Frontal cortex (tissue), 4 donors: Measurements from ENCODE around the gene RNU2-63P. TPM values are rescaled to one million over a fixed set of nuclear protein-coding genes. Genes with fewer than 3 reads are reported as not detected.
"Not testable (repeated sequence)": the region's sequence is repeated elsewhere in the genome, so short reads cannot be mapped to it uniquely, and the experiment has no call there.

Source experiments
- DNase-seq, 2 donors: peaks; one replicate each; pipeline ENCODE4 v3.0.0; 2012; ENCODE audit warnings: low spot score in 2 of 2
- FAIRE-seq: peaks from 2 replicates; lab custom pipeline; 2012; peaks lifted over from hg19 to GRCh38; lab: Jason Lieb, UNC
- small RNA-seq: library from RNA; depleted of rRNA; stranded (forward); fragments of <200 nt; gene quantifications from one replicate; pipeline ENCODE3, GENCODE V24; 2014
- total RNA-seq: library from RNA; depleted of rRNA; stranded (reverse); fragments of >200 nt; gene quantifications from one replicate; pipeline ENCODE4 v1.2.3, GENCODE V29; 2014
- donor health status: control.
- donor health status: control.
- donor health status: control.

The RNU2-63P gene
- total RNA-seq, 1 donor from 2014 or later = not detected

DNA sequence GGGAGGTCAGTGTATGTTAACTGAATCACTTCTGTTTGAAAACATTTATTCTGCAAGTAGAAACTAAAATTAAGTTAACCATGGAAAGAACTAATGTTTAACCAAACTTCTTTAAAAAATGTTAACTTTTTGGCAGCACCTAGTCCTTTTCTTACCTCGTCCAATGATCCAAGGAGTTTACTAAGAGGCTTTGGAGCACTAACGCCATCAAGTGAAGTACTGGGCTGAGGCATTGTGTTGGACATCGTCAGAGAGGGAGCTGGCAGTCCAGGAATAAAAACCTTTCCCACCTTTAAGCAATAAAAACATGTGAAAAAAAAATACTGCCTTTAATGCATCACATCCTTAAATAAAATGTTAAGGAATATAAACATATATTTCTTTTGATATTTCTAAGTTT, 23.8 kb downstream of the RNU2-63P start:
- DNase-seq = not testable (repeated sequence)
- peak; percentile 54 for FAIRE-seq

DNA sequence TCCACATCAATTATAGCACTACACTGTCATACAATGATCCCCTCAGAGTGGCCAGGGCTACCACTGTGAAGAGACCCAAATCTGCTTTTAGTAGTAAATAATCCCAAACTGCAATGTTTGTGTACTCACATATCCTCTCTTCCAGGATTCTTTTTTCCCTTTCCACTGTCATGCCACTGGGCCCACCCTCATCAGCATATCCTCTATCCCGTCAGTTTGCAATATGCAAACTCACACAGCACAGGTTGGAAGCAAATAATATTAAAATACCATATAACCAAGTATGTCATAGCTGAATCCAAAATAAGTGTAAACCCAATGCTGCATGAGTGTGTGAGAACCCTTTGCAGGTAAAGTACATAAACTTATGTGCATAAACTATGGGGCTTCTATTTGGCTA, 28.9 kb downstream of the RNU2-63P start:
- not testable (repeated sequence) for FAIRE-seq, DNase-seq

DNA sequence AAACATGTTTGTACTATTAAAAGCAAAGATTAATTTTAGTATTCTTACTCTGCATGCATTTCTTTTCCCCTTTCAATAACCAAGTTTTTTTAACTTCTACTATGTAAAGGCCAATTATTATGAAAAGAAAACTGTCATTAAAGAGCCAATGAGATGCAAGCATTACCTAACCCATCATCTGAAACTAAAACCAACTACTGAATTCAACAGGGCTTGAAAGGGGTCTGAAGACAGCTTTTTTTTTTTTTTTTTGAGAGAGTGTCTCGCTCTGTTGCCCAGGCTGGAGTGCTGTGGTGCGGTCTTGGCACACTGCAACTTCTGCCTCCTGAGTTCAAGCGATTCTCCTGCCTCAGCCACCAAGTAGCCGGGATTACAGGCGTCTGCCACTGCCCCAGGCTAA, 30.4 kb downstream of the RNU2-63P start:
- DNase-seq, FAIRE-seq: not testable (repeated sequence)

DNA sequence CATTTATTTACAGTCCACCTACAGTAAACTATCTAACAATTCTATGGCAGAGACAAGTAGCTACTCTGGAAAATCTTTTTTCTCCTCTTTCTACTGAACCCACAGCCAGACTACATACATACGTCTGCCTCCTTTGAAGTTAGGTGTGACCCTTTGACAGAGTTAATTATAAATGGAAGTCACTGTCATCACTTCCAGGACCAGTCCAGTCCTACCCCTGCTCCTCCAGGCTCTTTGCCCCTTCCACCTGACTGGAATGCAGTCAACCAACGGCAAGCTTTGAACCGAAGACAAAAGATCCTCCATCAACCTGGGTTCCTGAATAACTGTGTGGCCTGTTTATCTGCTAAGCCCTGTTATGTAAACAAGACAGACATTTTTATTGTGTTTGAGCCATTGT, 35.2 kb downstream of the RNU2-63P start:
- FAIRE-seq, DNase-seq: not testable (repeated sequence)

DNA sequence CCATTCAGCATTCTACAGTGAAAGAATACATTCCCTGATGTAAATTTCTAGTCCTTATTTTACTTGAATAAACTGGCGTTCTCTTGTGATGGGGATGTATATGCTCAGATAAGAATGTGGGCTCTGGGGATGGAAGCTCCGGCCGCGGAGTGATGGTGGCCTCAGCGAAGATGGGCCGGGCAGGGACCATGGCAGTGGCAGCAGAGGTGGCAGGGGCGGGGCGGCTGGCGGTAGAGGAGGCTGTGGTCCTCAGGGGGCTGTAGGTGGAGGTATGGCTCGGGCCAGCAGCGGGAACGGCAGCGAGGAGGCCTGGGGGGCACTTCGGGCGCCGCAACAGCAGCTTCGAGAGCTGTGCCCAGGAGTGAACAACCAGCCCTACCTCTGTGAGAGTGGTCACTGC, 44.0 kb downstream of the RNU2-63P start:
- not testable (repeated sequence) for FAIRE-seq, DNase-seq

Small RNA genes within 50 kb of the gene (small RNA-seq; reads per million reads assigned to genes)
- 6.1 reads per million, percentile 93 among the genes with 10 or more reads in this experiment for gene RNU2-63P

Other genes with a start within 250 kb of the RNU2-63P start
- 2.9 TPM for gene RGPD2, start 190.8 kb downstream of the RNU2-63P start, total RNA-seq
- 17.1 TPM for gene KRCC1, start 39.2 kb upstream of the RNU2-63P start, total RNA-seq
- gene SMYD1, start 51.3 kb upstream of the RNU2-63P start, total RNA-seq = not detected
- not detected for gene FABP1, start 111.5 kb upstream of the RNU2-63P start, total RNA-seq
- gene THNSL2, start 153.8 kb upstream of the RNU2-63P start, total RNA-seq = 2.0 TPM